ENCODE results near the gene ATM.

DNA sequence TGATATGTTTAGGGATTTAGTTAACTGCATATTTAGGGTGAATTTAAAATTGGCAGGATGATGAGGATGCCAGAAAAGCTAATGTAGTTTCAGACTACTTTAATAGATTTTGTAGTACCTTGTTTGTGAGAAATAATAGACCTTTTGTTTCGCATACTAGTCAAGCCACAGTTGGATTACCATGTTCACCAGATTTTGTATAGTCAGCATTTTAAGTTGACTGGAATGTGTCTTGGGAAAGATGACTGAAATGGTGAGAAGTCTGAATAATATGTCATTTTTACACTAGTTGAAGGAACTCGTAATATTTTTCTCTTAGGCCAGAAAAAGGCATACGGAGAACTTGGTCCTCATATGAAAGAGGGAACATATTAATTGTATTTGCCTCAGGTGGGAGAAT lies 23.4 kb downstream of the ATM start:
- TF ChIP-seq, protein P1, sequence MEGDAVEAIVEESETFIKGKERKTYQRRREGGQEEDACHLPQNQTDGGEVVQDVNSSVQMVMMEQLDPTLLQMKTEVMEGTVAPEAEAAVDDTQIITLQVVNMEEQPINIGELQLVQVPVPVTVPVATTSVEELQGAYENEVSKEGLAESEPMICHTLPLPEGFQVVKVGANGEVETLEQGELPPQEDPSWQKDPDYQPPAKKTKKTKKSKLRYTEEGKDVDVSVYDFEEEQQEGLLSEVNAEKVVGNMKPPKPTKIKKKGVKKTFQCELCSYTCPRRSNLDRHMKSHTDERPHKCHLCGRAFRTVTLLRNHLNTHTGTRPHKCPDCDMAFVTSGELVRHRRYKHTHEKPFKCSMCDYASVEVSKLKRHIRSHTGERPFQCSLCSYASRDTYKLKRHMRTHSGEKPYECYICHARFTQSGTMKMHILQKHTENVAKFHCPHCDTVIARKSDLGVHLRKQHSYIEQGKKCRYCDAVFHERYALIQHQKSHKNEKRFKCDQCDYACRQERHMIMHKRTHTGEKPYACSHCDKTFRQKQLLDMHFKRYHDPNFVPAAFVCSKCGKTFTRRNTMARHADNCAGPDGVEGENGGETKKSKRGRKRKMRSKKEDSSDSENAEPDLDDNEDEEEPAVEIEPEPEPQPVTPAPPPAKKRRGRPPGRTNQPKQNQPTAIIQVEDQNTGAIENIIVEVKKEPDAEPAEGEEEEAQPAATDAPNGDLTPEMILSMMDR (conservative IDR thresholded peaks at IDR 0.05; ENCODE audit: low read depth, low read length), result no peak
- no peak for TF ChIP-seq EZH2 (IDR thresholded peaks at IDR 0.05; ENCODE audit: borderline replicate concordance, low read depth, low read length, poor library complexity, severe bottlenecking)

Data from A673 (cell line).